PC-9 (cell line): Measurements from ENCODE around the gene DNAJB13. TPM values are rescaled to one million over a fixed set of nuclear protein-coding genes. Genes with fewer than 3 reads are reported as not detected.

Experiments used
- BruUV-seq: library from RNA; stranded (reverse); fragments of 400-500 nt; replicated peaks from 2 replicates; lab custom pipeline; 2021; lab: Mats Ljungman, UMichigan
- CTCF ChIA-PET: fragments of 300-600 bp; sonication (Branson Sonifier 250); formaldehyde crosslinking; loops from one replicate; lab custom pipeline; 2022; ENCODE audit warnings: antibody characterized with exemption; lab: Charles Lee
- POLR2A ChIA-PET: fragments of 300-600 bp; sonication (Branson Sonifier 250); formaldehyde crosslinking; loops from one replicate; lab custom pipeline; 2022; ENCODE audit warnings: antibody characterized with exemption; ENCODE audit not compliant: unreplicated experiment; lab: Charles Lee
- DNase-seq, 2 experiments: peaks; one replicate each; pipeline versions ENCODE4 v3.0.0 to v3.0.0-alpha.2; 2015 to 2022; ENCODE audit warnings: mixed read lengths in 1 of 2
- H2AFZ ChIP-seq: fragments of 200-600 bp; sonication (generic); 2 replicates; pipeline ENCODE4 v1.8.1; 2017; ENCODE audit warnings: antibody characterized with exemption
- H3F3A ChIP-seq: fragments of 200-600 bp; sonication (generic); 2 replicates; pipeline ENCODE4 v1.8.1; 2017; ENCODE audit warnings: antibody characterized with exemption, mild to moderate bottlenecking, low read depth; ENCODE audit not compliant: insufficient read depth
- H3K27ac ChIP-seq: fragments of 200-600 bp; sonication (generic); 2 replicates; pipeline ENCODE4 v1.6.1; 2016; ENCODE audit warnings: mixed run types
- H3K27me3 ChIP-seq: fragments of 200-600 bp; sonication (generic); 2 replicates; pipeline ENCODE4 v1.6.1; 2016; ENCODE audit warnings: low read depth, mixed run types; ENCODE audit not compliant: insufficient read depth
- H3K36me3 ChIP-seq: fragments of 200-600 bp; sonication (generic); 2 replicates; pipeline ENCODE4 v1.6.1; 2016; ENCODE audit warnings: low read depth, mixed run types
- H3K4me1 ChIP-seq: fragments of 200-600 bp; sonication (generic); replicated peaks from 2 replicates; pipeline ENCODE4 v1.6.1; 2016; ENCODE audit warnings: mixed run types; ENCODE audit not compliant: insufficient read depth
- H3K4me2 ChIP-seq: fragments of 200-600 bp; sonication (generic); 2 replicates; pipeline ENCODE4 v1.6.1; 2017; ENCODE audit warnings: mixed run types
- H3K4me3 ChIP-seq: fragments of 200-600 bp; sonication (generic); 2 replicates; pipeline ENCODE4 v1.6.1; 2016; ENCODE audit warnings: mixed run types
- H3K79me2 ChIP-seq: fragments of 200-600 bp; sonication (generic); 2 replicates; pipeline ENCODE4 v1.6.1; 2017; ENCODE audit warnings: low read depth, mixed run types
- H3K9me2 ChIP-seq: fragments of 200-600 bp; sonication (generic); 2 replicates; pipeline ENCODE4 v1.8.1; 2017; ENCODE audit warnings: mild to moderate bottlenecking; ENCODE audit not compliant: insufficient read depth
- H3K9me3 ChIP-seq: fragments of 200-600 bp; sonication (generic); 2 replicates; pipeline ENCODE4 v1.8.1; 2016; ENCODE audit warnings: low read depth; ENCODE audit not compliant: insufficient read depth
- H4K20me1 ChIP-seq: fragments of 200-600 bp; sonication (generic); 2 replicates; pipeline ENCODE4 v1.8.1; 2017; ENCODE audit not compliant: insufficient read depth
- EZH2 ChIP-seq: fragments of 200-600 bp; sonication (generic); IDR thresholded peaks from 2 replicates; pipeline ENCODE4 v1.8.0; 2017; ENCODE audit warnings: antibody characterized with exemption, low read depth
- intact Hi-C: fragments of 100-400 bp; cut with micrococcal nuclease; formaldehyde crosslinking; loops from one replicate; pipeline ENCODE4 v1.10.0; 2022; ENCODE audit not compliant: unreplicated experiment
- total RNA-seq: library from RNA; stranded (reverse); gene quantifications from 2 replicates; pipeline ENCODE4 v1.2.3, GENCODE V29; 2021
- TF ChIP-seq, protein P1 (sequence below): fragments of 200-600 bp; sonication (generic); conservative IDR thresholded peaks from 2 replicates; pipeline ENCODE4 v1.6.1; 2017; ENCODE audit warnings: mixed run types, antibody characterized with exemption, mild to moderate bottlenecking, moderate library complexity

The DNAJB13 gene
- total RNA-seq, 1 experiment from 2014 or later: 0.79 TPM

DNA sequence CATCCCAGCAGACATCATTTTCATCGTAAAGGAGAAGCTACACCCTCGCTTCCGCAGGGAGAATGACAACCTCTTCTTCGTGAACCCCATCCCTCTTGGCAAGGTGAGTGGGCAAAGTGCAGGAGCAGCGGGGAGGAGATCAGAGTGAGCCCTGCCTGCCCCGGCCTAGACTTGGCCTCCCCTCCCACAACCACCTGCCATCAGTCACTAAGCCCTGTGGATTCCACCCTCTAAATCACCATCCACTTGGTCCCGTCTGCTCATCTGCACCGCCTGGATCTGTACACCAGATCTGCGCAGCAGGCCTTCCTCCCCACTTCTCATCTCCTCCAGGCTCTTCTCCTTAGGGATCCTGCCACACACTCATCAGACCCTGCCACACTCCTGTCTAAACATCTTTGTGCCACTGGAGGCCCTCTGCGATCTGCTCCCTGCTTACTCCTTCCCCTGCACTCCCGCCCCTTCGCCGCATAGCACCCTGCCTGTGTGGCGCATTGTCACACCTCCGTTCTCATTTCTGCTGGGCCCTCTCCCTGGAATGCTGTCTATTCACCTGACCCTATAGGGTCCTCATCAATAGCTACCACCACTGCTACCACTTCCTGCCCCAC lies 17.6 kb downstream of the DNAJB13 start:
- BruUV-seq: no TSS peak
- Histone ChIP-seq H3F3A (peaks cover 6% of the 10 kb centered on the region; the same call in 1 of the 2 replicates), H3K79me2 (no peaks in the 10 kb centered on the region), H3K27ac (no peak overlapping the region), H4K20me1 (no peaks in the 10 kb centered on the region), H3K4me3 (no peak overlapping the region), H3K36me3 (no peaks in the 10 kb centered on the region), H3K4me1 (peaks cover 10% of the 10 kb centered on the region), H2AFZ (no peak overlapping the region), H3K27me3 (no peaks in the 10 kb centered on the region), H3K4me2 (no peak overlapping the region), H3K9me2 (no peaks in the 10 kb centered on the region), H3K9me3 (no peaks in the 10 kb centered on the region)
- POLR2A ChIA-PET: interaction anchor here (0.7 kb wide), 1 partner anchor 88 kb away, joined by 6 read pairs; no protein-coding TSS in a partner anchor
- intact Hi-C loops: no loop called here
- CTCF ChIA-PET: no interaction called here
- TF ChIP-seq, protein P1, sequence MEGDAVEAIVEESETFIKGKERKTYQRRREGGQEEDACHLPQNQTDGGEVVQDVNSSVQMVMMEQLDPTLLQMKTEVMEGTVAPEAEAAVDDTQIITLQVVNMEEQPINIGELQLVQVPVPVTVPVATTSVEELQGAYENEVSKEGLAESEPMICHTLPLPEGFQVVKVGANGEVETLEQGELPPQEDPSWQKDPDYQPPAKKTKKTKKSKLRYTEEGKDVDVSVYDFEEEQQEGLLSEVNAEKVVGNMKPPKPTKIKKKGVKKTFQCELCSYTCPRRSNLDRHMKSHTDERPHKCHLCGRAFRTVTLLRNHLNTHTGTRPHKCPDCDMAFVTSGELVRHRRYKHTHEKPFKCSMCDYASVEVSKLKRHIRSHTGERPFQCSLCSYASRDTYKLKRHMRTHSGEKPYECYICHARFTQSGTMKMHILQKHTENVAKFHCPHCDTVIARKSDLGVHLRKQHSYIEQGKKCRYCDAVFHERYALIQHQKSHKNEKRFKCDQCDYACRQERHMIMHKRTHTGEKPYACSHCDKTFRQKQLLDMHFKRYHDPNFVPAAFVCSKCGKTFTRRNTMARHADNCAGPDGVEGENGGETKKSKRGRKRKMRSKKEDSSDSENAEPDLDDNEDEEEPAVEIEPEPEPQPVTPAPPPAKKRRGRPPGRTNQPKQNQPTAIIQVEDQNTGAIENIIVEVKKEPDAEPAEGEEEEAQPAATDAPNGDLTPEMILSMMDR: no peak
- TF ChIP-seq EZH2: no peak
- no peak for DNase-seq

DNA sequence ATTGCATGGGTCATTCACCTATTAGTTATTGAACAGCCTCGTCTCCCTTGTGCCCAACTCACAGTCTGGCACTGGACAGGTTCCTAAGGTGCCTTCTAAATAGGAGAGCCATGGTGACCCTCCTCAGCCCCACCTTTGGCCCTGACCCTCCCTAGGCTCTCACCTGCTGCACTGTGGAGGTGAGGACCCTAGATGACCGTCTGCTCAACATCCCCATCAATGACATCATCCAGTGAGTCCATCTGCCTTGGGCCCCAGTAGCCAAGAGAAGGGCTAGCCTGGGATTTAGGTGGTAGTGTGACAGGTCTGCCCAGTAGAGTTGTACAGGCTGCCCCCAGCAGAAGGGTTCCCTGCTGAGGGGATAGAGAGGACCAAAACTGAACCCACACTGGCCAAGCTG lies 18.3 kb downstream of the DNAJB13 start:
- Histone ChIP-seq H3K27ac (no peak overlapping the region), H3K9me3 (no peaks in the 10 kb centered on the region), H3K4me3 (no peak overlapping the region), H3K9me2 (no peaks in the 10 kb centered on the region), H3K27me3 (no peaks in the 10 kb centered on the region), H4K20me1 (no peaks in the 10 kb centered on the region), H3K4me2 (no peak overlapping the region), H3K79me2 (no peaks in the 10 kb centered on the region), H3F3A (peaks cover 13% of the 10 kb centered on the region; the same call in 1 of the 2 replicates), H3K36me3 (no peaks in the 10 kb centered on the region), H3K4me1 (peaks cover 17% of the 10 kb centered on the region), H2AFZ (no peak overlapping the region)
- ChIA-PET POLR2A (interaction anchor here (0.7 kb wide), 1 partner anchor 87 kb away, joined by 6 read pairs; no protein-coding TSS in a partner anchor), CTCF (no interaction called here)
- no peak for TF ChIP-seq EZH2
- TF ChIP-seq, protein P1: no peak
- peak in 1 of 2 experiments; percentile 31 for DNase-seq
- no TSS peak for BruUV-seq
- intact Hi-C loops: no loop called here

GRCh38 chr11:73969991-73970800 lies 19.4 kb downstream of the DNAJB13 start:
- peaks cover 19% of the 10 kb centered on the region for H3K4me1 ChIP-seq
- peaks cover 16% of the 10 kb centered on the region; the same call in 1 of the 2 replicates for H3F3A ChIP-seq
- CTCF ChIA-PET: interaction anchor here (0.7 kb wide), 1 partner anchor 480 kb away, joined by 3 read pairs; no protein-coding TSS in a partner anchor
- no peaks in the 10 kb centered on the region for H3K79me2 ChIP-seq
- H3K9me2 ChIP-seq: no peaks in the 10 kb centered on the region
- BruUV-seq: no TSS peak
- no peak overlapping the region for H2AFZ ChIP-seq
- H3K4me2 ChIP-seq: no peak overlapping the region
- H3K27me3 ChIP-seq: no peaks in the 10 kb centered on the region
- H4K20me1 ChIP-seq: no peaks in the 10 kb centered on the region
- H3K4me3 ChIP-seq: no peak overlapping the region
- no peak overlapping the region for H3K27ac ChIP-seq
- H3K9me3 ChIP-seq: no peaks in the 10 kb centered on the region
- TF ChIP-seq, protein P1: no peak
- no peak for TF ChIP-seq EZH2
- intact Hi-C loops: no loop called here
- POLR2A ChIA-PET: no interaction called here
- no peak for DNase-seq
- no peaks in the 10 kb centered on the region for H3K36me3 ChIP-seq
